B cell (primary cell): Measurements from ENCODE around the gene CFAP77.

Experiments
- CTCF ChIP-seq: fragments of 200-600 bp; IDR thresholded peaks from one replicate; pipeline ENCODE4 v1.8.0; 2022; ENCODE audit warnings: antibody characterized with exemption, mild to moderate bottlenecking
- EZH2 ChIP-seq: IDR thresholded peaks from 2 replicates; pipeline ENCODE4 v1.6.1; 2012; ENCODE audit warnings: borderline replicate concordance, low read depth, mild to moderate bottlenecking, moderate library complexity, low read length; ENCODE audit not compliant: insufficient read depth, poor library complexity, severe bottlenecking

- TF ChIP-seq CTCF (no peak), EZH2 (no peak)
These were observed 29.1 kb downstream of the CFAP77 start for GRCh38 chr9:132439153-132439552.
